Measurements from ENCODE around the gene RUFY3. TPM values are rescaled to one million over a fixed set of nuclear protein-coding genes. Genes with fewer than 3 reads are reported as not detected.

RUFY3 gene
- total and polyA plus RNA-seq, 9 of the 15 experiments (the other 6 are each of a cell fraction or from before 2014, with no cell fraction given): 4.2 to 31.1 (median 21.5) TPM

- TF ChIP-seq ZNF277 (CRISPR knock-in tag; IDR thresholded peaks at IDR 0.05; ENCODE audit: borderline replicate concordance) (no peak), ZKSCAN1 (IDR thresholded peaks at IDR 0.05; ENCODE audit: low read depth, low read length) (no peak), TSC22D4 (tag; IDR thresholded peaks at IDR 0.05) (no peak), ZBTB1 (CRISPR knock-in tag; IDR thresholded peaks at IDR 0.05; ENCODE audit: borderline replicate concordance, low read depth) (peak; percentile 18; the same call in 1 of the 2 replicates), USF2 (CRISPR knock-in tag; IDR thresholded peaks at IDR 0.05) (no peak), NCOA4 (IDR thresholded peaks at IDR 0.05; ENCODE audit: partially characterized antibody) (no peak), MNT (conservative IDR thresholded peaks at IDR 0.05) (peak; percentile 68 to 85), TEAD4 (IDR thresholded peaks at IDR 0.05; ENCODE audit: low read length) (no peak), TEAD4 (CRISPR knock-in tag; IDR thresholded peaks at IDR 0.05; ENCODE audit: borderline replicate concordance) (no peak), RAD51 (IDR thresholded peaks at IDR 0.05; ENCODE audit: borderline replicate concordance, low read depth) (no peak), ZNF77 (CRISPR knock-in tag; IDR thresholded peaks at IDR 0.05) (no peak), BRF2 (IDR thresholded peaks at IDR 0.05; ENCODE audit: borderline replicate concordance, insufficient read depth, insufficient read length) (no peak), MYNN (IDR thresholded peaks at IDR 0.05) (0 out of 2 replicates have a peak, but pooled peaks have one; percentile 55), MYNN (CRISPR knock-in tag; IDR thresholded peaks at IDR 0.05) (no peak), HINFP (tag; conservative IDR thresholded peaks at IDR 0.05; ENCODE audit: low read depth) (no peak), NONO (IDR thresholded peaks at IDR 0.05; ENCODE audit: low read depth in 2 of 2, low read length in 1 of 2) (peak; percentile 55 to 67; a peak in 2 of 4 replicates)
These were observed 117.9 kb downstream of the RUFY3 start, which contains the start of gene GRSF1 (continued) for GRCh38 chr4:70839589-70840093.

All from K562 (cell line).